H9 (cell line): ENCODE measurements around the gene OR2L3. TPM values are rescaled to one million over a fixed set of nuclear protein-coding genes. Genes with fewer than 3 reads are reported as not detected.

Experiments used
- DNase-seq: peaks from one replicate; pipeline ENCODE4 v3.0.0-alpha.2; 2017
- H2AFZ ChIP-seq: one replicate; pipeline ENCODE4 v1.6.1; 2013; ENCODE audit warnings: mild to moderate bottlenecking, low read length, control low read depth, moderate library complexity
- H2AK5ac ChIP-seq: 2 replicates; pipeline ENCODE4 v1.6.1; 2013; ENCODE audit warnings: low read length, control low read depth, mixed read lengths; ENCODE audit not compliant: insufficient read length
- H2BK120ac ChIP-seq: one replicate; pipeline ENCODE4 v1.6.1; 2013; ENCODE audit warnings: low read depth, mild to moderate bottlenecking, low read length, control low read depth, inconsistent platforms; ENCODE audit not compliant: poor library complexity, severe bottlenecking
- H2BK12ac ChIP-seq: 2 replicates; pipeline ENCODE4 v1.6.1; 2013; ENCODE audit warnings: low read length, control low read depth, mixed read lengths, low read depth; ENCODE audit not compliant: insufficient read length
- H2BK15ac ChIP-seq: 2 replicates; pipeline ENCODE4 v1.6.1; 2013; ENCODE audit warnings: low read depth, low read length, control low read depth
- H2BK20ac ChIP-seq: one replicate; pipeline ENCODE4 v1.6.1; 2013; ENCODE audit warnings: low read depth, mild to moderate bottlenecking, low read length, control low read depth, inconsistent platforms; ENCODE audit not compliant: poor library complexity, severe bottlenecking
- H2BK5ac ChIP-seq: 2 replicates; pipeline ENCODE4 v1.6.1; 2013; ENCODE audit warnings: low read length, control low read depth, mixed read lengths; ENCODE audit not compliant: insufficient read length
- H3K14ac ChIP-seq: 2 replicates; pipeline ENCODE4 v1.6.1; 2013; ENCODE audit warnings: low read length, control low read depth; ENCODE audit not compliant: insufficient read depth
- H3K18ac ChIP-seq: 2 replicates; pipeline ENCODE4 v1.6.1; 2013; ENCODE audit warnings: low read depth, mild to moderate bottlenecking, mixed read lengths, low read length, control low read depth; ENCODE audit not compliant: insufficient read length
- H3K23ac ChIP-seq: 2 replicates; pipeline ENCODE4 v1.6.1; 2013; ENCODE audit warnings: low read length, control low read depth, mixed read lengths, low read depth; ENCODE audit not compliant: insufficient read length
- H3K23me2 ChIP-seq: 2 replicates; pipeline ENCODE4 v1.6.1; 2013; ENCODE audit warnings: low read depth, mild to moderate bottlenecking, mixed read lengths, low read length, control low read depth; ENCODE audit not compliant: insufficient read length, poor library complexity, severe bottlenecking
- H3K27ac ChIP-seq: 2 replicates; pipeline ENCODE4 v1.5.1; 2013; ENCODE audit warnings: low read length, control low read depth, mixed read lengths, low read depth; ENCODE audit not compliant: insufficient read length
- H3K27me3 ChIP-seq: 2 replicates; pipeline ENCODE4 v1.6.1; 2013; ENCODE audit warnings: low read length, control low read depth, inconsistent platforms; ENCODE audit not compliant: insufficient read depth
- H3K4ac ChIP-seq: 2 replicates; pipeline ENCODE4 v1.6.1; 2013; ENCODE audit warnings: low read depth, mild to moderate bottlenecking, control low read depth, inconsistent platforms, low read length, moderate library complexity
- H3K4me1 ChIP-seq: 2 replicates; pipeline ENCODE4 v1.6.1; 2013; ENCODE audit warnings: low read length, control low read depth, inconsistent platforms; ENCODE audit not compliant: insufficient read depth
- H3K4me2 ChIP-seq: 2 replicates; pipeline ENCODE4 v1.6.1; 2013; ENCODE audit warnings: low read length, control low read depth, mixed read lengths; ENCODE audit not compliant: insufficient read length, insufficient read depth
- H3K56ac ChIP-seq: 2 replicates; pipeline ENCODE4 v1.6.1; 2013; ENCODE audit warnings: low read depth, mild to moderate bottlenecking, mixed read lengths, low read length, control low read depth; ENCODE audit not compliant: insufficient read length
- H3K79me1 ChIP-seq: 2 replicates; pipeline ENCODE4 v1.6.1; 2013; ENCODE audit warnings: low read depth, mild to moderate bottlenecking, moderate library complexity, low read length, control low read depth, inconsistent platforms; ENCODE audit not compliant: insufficient read depth, poor library complexity, severe bottlenecking
- H3K79me2 ChIP-seq: 2 replicates; pipeline ENCODE4 v1.6.1; 2013; ENCODE audit warnings: low read length, control low read depth, inconsistent platforms; ENCODE audit not compliant: insufficient read depth
- H3K9ac ChIP-seq: 2 replicates; pipeline ENCODE4 v1.6.1; 2013; ENCODE audit warnings: low read length, control low read depth, mixed read lengths; ENCODE audit not compliant: insufficient read length; ENCODE audit errors: extremely low read depth
- H3K9me3 ChIP-seq: one replicate; pipeline ENCODE4 v1.6.1; 2013; ENCODE audit warnings: low read depth, low read length, inconsistent platforms; ENCODE audit not compliant: control insufficient read depth
- H3T11ph ChIP-seq: one replicate; pipeline ENCODE4 v1.6.1; 2013; ENCODE audit warnings: mild to moderate bottlenecking, low read length, control low read depth, inconsistent platforms
- H4K20me1 ChIP-seq: one replicate; pipeline ENCODE4 v1.6.1; 2013; ENCODE audit not compliant: control insufficient read depth, insufficient read length, insufficient read depth
- H4K5ac ChIP-seq: 2 replicates; pipeline ENCODE4 v1.6.1; 2013; ENCODE audit warnings: low read depth, mild to moderate bottlenecking, mixed read lengths, low read length, control low read depth; ENCODE audit not compliant: insufficient read length
- H4K8ac ChIP-seq: replicated peaks from 2 replicates; pipeline ENCODE4 v1.6.1; 2013; ENCODE audit warnings: low read length, control low read depth, mixed read lengths, low read depth; ENCODE audit not compliant: insufficient read length
- H4K91ac ChIP-seq: 2 replicates; pipeline ENCODE4 v1.6.1; 2013; ENCODE audit warnings: low read depth, mild to moderate bottlenecking, moderate library complexity, mixed read lengths, low read length, control low read depth; ENCODE audit not compliant: insufficient read length
- H3K27ac Mint-ChIP-seq, 3 experiments: 2 replicates in 2 of 3; 3 replicates in 1 of 3; pipeline ENCODE4 v1.8.0; 2020 to 2021; ENCODE audit warnings: mixed read lengths in 3 of 3, mild to moderate bottlenecking in 1 of 3, moderate library complexity in 1 of 3
- H3K27me3 Mint-ChIP-seq: 2 replicates; pipeline ENCODE4 v1.8.0; 2021; ENCODE audit warnings: low read depth, mild to moderate bottlenecking, moderate library complexity, mixed read lengths
- H3K36me3 Mint-ChIP-seq, 3 experiments: 2 replicates in 2 of 3; 3 replicates in 1 of 3; pipeline ENCODE4 v1.8.0; 2020 to 2021; ENCODE audit warnings: low read depth in 3 of 3, mixed read lengths in 3 of 3; ENCODE audit not compliant: insufficient read depth in 1 of 3
- H3K4me1 Mint-ChIP-seq, 2 experiments: 2 replicates each; pipeline ENCODE4 v1.8.0; 2020; ENCODE audit warnings: mixed read lengths in 2 of 2
- H3K4me3 Mint-ChIP-seq, 2 experiments: 2 replicates in 1 of 2; 3 replicates in 1 of 2; pipeline ENCODE4 v1.8.0; 2020 to 2021; ENCODE audit warnings: mild to moderate bottlenecking in 2 of 2, mixed read lengths in 2 of 2, moderate library complexity in 1 of 2
- H3K9me3 Mint-ChIP-seq, 2 experiments: 2 replicates in 1 of 2; 3 replicates in 1 of 2; pipeline ENCODE4 v1.8.0; 2020; ENCODE audit warnings: mild to moderate bottlenecking in 2 of 2, mixed read lengths in 2 of 2, moderate library complexity in 1 of 2
- WGBS: extraction: QIAGEN DNeasy Blood & Tissue Kit; methylation state at CpG from one replicate; pipeline ENCODE4 v1.1.7; 2013; ENCODE audit warnings: missing lambda C conversion rate, low lambda C conversion rate, mixed read lengths; ENCODE audit not compliant: insufficient read length; ENCODE audit errors: extremely low coverage; 5-methylcytosine and 5-hydroxymethylcytosine counted together
- total RNA-seq: library from RNA; stranded (reverse); gene quantifications from 2 replicates; pipeline ENCODE4 v1.2.1, GENCODE V29; 2021
- TF ChIP-seq, protein P1 (sequence below): fragments of 200-600 bp; sonication (generic); conservative IDR thresholded peaks from 3 replicates; pipeline ENCODE4 v1.8.0; 2021; ENCODE audit warnings: antibody characterized with exemption, mild to moderate bottlenecking

The OR2L3 gene
- total RNA-seq, 1 experiment from 2014 or later: not detected

DNA sequence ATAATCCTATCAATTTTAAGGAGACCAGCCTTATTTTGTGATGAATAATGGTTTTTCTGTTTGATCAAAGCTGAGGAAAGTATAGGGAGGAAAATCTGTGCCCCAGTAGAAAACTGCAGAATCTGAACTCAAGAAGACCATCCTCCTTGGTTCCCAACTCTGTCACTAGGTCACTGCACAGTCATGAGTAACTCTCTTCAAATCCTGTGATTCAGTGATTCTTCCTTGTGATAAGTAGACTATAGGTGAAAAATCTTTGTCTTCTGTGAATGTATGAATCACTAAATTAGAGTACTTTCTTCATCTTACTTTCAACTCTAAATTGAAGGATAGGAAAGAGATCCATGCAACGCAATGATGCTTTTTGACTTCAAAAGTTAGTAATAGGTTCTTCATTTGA is 46.5 kb upstream of the OR2L3 start:
- no peak overlapping the region for H2BK12ac ChIP-seq
- Mint-ChIP-seq H3K4me3 (no peak overlapping the region), H3K9me3 (peaks cover 67 to 73% of the 10 kb centered on the region in 2 experiments), H3K36me3 (peaks cover 0 to 25% (median 10%) of the 10 kb centered on the region in 3 experiments; a peak in 5 of 7 replicates), H3K4me1 (no peaks in the 10 kb centered on the region), H3K27ac (no peak overlapping the region), H3K27me3 (peaks cover 1% of the 10 kb centered on the region; the same call in 1 of the 2 replicates)
- H3K9ac ChIP-seq: no peak overlapping the region
- no peaks in the 10 kb centered on the region for H3K4me1 ChIP-seq
- WGBS: no CpG with 5 or more reads among the region's 1 CpG
- no peaks in the 10 kb centered on the region for H3K79me2 ChIP-seq
- H3K18ac ChIP-seq: no peak overlapping the region
- H3K23me2 ChIP-seq: no peaks in the 10 kb centered on the region
- no peak overlapping the region for H4K91ac ChIP-seq
- no peaks in the 10 kb centered on the region for H3K27me3 ChIP-seq
- H2AFZ ChIP-seq: no peak overlapping the region
- H3K56ac ChIP-seq: no peak overlapping the region
- H2AK5ac ChIP-seq: no peak overlapping the region
- no peak overlapping the region for H2BK120ac ChIP-seq
- no peak for DNase-seq
- H4K5ac ChIP-seq: no peak overlapping the region
- no peak overlapping the region for H3K23ac ChIP-seq
- H3T11ph ChIP-seq: no peak overlapping the region
- H2BK5ac ChIP-seq: no peak overlapping the region
- no peaks in the 10 kb centered on the region for H3K79me1 ChIP-seq
- no peaks in the 10 kb centered on the region for H4K20me1 ChIP-seq
- no peak overlapping the region for H3K4me2 ChIP-seq
- no peak overlapping the region for H2BK20ac ChIP-seq
- H3K4ac ChIP-seq: no peak overlapping the region
- H3K9me3 ChIP-seq: peaks cover 62% of the 10 kb centered on the region
- H3K14ac ChIP-seq: no peak overlapping the region
- no peak overlapping the region for H4K8ac ChIP-seq
- H3K27ac ChIP-seq: no peak overlapping the region
- TF ChIP-seq, protein P1, sequence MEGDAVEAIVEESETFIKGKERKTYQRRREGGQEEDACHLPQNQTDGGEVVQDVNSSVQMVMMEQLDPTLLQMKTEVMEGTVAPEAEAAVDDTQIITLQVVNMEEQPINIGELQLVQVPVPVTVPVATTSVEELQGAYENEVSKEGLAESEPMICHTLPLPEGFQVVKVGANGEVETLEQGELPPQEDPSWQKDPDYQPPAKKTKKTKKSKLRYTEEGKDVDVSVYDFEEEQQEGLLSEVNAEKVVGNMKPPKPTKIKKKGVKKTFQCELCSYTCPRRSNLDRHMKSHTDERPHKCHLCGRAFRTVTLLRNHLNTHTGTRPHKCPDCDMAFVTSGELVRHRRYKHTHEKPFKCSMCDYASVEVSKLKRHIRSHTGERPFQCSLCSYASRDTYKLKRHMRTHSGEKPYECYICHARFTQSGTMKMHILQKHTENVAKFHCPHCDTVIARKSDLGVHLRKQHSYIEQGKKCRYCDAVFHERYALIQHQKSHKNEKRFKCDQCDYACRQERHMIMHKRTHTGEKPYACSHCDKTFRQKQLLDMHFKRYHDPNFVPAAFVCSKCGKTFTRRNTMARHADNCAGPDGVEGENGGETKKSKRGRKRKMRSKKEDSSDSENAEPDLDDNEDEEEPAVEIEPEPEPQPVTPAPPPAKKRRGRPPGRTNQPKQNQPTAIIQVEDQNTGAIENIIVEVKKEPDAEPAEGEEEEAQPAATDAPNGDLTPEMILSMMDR: no peak
- H2BK15ac ChIP-seq: no peak overlapping the region
